Middle frontal gyrus (tissue), 1 donor: ENCODE measurements around the gene NEK10.
A peak's percentile ranks its signal among the peaks of the same experiment; 100 is the strongest.

Experiments used
- DNase-seq: peaks from one replicate; pipeline ENCODE4 v3.0.0-alpha.2; 2015; ENCODE audit warnings: low spot score; ENCODE audit errors: extremely low spot score

NEK10 gene

GRCh38 chr3:27252646-27253045 is 116.5 kb downstream of the NEK10 start:
- no peak for DNase-seq

- DNase-seq: no peak
Observed at GRCh38 chr3:27244374-27244773, 124.8 kb downstream of the NEK10 start.

- no peak for DNase-seq
Observed at GRCh38 chr3:27239951-27240350, 129.2 kb downstream of the NEK10 start.

GRCh38 chr3:27228805-27229204 is 140.4 kb downstream of the NEK10 start:
- no peak for DNase-seq

GRCh38 chr3:27224197-27224596 is 145.0 kb downstream of the NEK10 start:
- DNase-seq: no peak

GRCh38 chr3:27221264-27221932 is 147.8 kb downstream of the NEK10 start:
- no peak for DNase-seq

GRCh38 chr3:27220166-27220565 is 149.0 kb downstream of the NEK10 start:
- no peak for DNase-seq

GRCh38 chr3:27219127-27219845 is 149.9 kb downstream of the NEK10 start:
- no peak for DNase-seq

GRCh38 chr3:27216955-27217552 is 152.1 kb downstream of the NEK10 start:
- no peak for DNase-seq

- DNase-seq: no peak
Observed at GRCh38 chr3:27216295-27216855, 152.8 kb downstream of the NEK10 start.

GRCh38 chr3:27213450-27213849 is 155.7 kb downstream of the NEK10 start:
- no peak for DNase-seq

GRCh38 chr3:27209617-27210264 is 159.4 kb downstream of the NEK10 start:
- DNase-seq: no peak

GRCh38 chr3:27208961-27209616 is 160.1 kb downstream of the NEK10 start:
- DNase-seq: peak; percentile 25

- no peak for DNase-seq
Observed at GRCh38 chr3:27202959-27203358, 166.2 kb downstream of the NEK10 start.

- no peak for DNase-seq
Observed at GRCh38 chr3:27201492-27201891, 167.7 kb downstream of the NEK10 start.

GRCh38 chr3:27200721-27201489 is 168.3 kb downstream of the NEK10 start:
- DNase-seq: no peak

- DNase-seq: no peak
Observed at GRCh38 chr3:27194861-27195483, 174.2 kb downstream of the NEK10 start.

GRCh38 chr3:27193056-27193455 is 176.1 kb downstream of the NEK10 start:
- DNase-seq: no peak

GRCh38 chr3:27186013-27186412 is 183.2 kb downstream of the NEK10 start:
- DNase-seq: no peak
